NCI-H446 treated with DMSO at 0.1 percent for 48 hours (cell line): ENCODE data around the gene RBM41.

Experiments used
- DNase-seq: peaks from one replicate; lab custom pipeline; 2025; lab: John Stamatoyannopoulos, UW

Gene RBM41

GRCh38 chrX:107025545-107025944 is 93.1 kb downstream of the RBM41 start:
- no peak for DNase-seq

GRCh38 chrX:107014936-107015335 is 103.7 kb downstream of the RBM41 start:
- DNase-seq = no peak
